ENCODE results near the gene TBC1D7. TPM values are rescaled to one million over a fixed set of nuclear protein-coding genes. Genes with fewer than 3 reads are reported as not detected.
A peak's percentile ranks its signal among the peaks of the same experiment; 100 is the strongest.

The TBC1D7 gene
- polyA plus RNA-seq, 1 donor, result 44.8 TPM

GRCh38 chr6:13272131-13273046 is 55.9 kb downstream of the TBC1D7 start:
- DNase-seq, result peak; percentile 53

- no peak for DNase-seq
Measured at GRCh38 chr6:13268913-13269518, 59.3 kb downstream of the TBC1D7 start.

- DNase-seq, result no peak
Measured at GRCh38 chr6:13267142-13267651, 61.1 kb downstream of the TBC1D7 start.

- no peak for DNase-seq
Measured at GRCh38 chr6:13263669-13264068, 64.7 kb downstream of the TBC1D7 start.

- no peak for DNase-seq
Measured at GRCh38 chr6:13262302-13263230, 65.8 kb downstream of the TBC1D7 start.

- no peak for DNase-seq
Measured at GRCh38 chr6:13261464-13261994, 66.8 kb downstream of the TBC1D7 start.

GRCh38 chr6:13260831-13261230 is 67.5 kb downstream of the TBC1D7 start:
- no peak for DNase-seq

- DNase-seq, result no peak
Measured at GRCh38 chr6:13260101-13260598, 68.2 kb downstream of the TBC1D7 start.

GRCh38 chr6:13259393-13259792 is 68.9 kb downstream of the TBC1D7 start:
- no peak for DNase-seq

- no peak for DNase-seq
Measured at GRCh38 chr6:13256266-13257001, 71.9 kb downstream of the TBC1D7 start.

Other genes with a start within 250 kb of the TBC1D7 start
- 2.3 TPM for gene GFOD1, start 159.1 kb upstream of the TBC1D7 start, polyA plus RNA-seq (ENCODE audit: insufficient read length)
- 24.4 TPM for gene SIRT5, start 246.1 kb upstream of the TBC1D7 start, polyA plus RNA-seq (ENCODE audit: insufficient read length)